HepG2 (cell line): ENCODE data around the gene TAF6. TPM values are rescaled to one million over a fixed set of nuclear protein-coding genes. Genes with fewer than 3 reads are reported as not detected.

ENCODE experiments used
- ATAC-seq: fragments of 200-7000 bp; cut with Tn5 transposase; 3 replicates; pipeline ENCODE4 v1.9.1; 2020; ENCODE audit warnings: mild to moderate bottlenecking, moderate library complexity
- BruUV-seq: library from RNA; stranded (reverse); fragments of 400-500 nt; replicated peaks from 2 replicates; lab custom pipeline; 2021; lab: Mats Ljungman, UMichigan
- CTCF ChIA-PET: fragments of 300-600 bp; formaldehyde crosslinking; extraction: SDS; loops from one replicate; lab custom pipeline; 2021; ENCODE audit warnings: low total read pairs, inconsistent platforms, low intra/inter-chr PET ratio; lab: Yijun Ruan, JAX
- POLR2A ChIA-PET: fragments of 350-600 bp; sonication (Branson Sonifier 250); formaldehyde crosslinking; loops from one replicate; lab custom pipeline; 2020; ENCODE audit warnings: antibody characterized with exemption, inconsistent platforms; lab: Yijun Ruan, JAX
- DNase-seq: peaks from one replicate; pipeline ENCODE4 v3.0.0-alpha.2; 2015; ENCODE audit warnings: low spot score
- FAIRE-seq: peaks from 3 replicates; lab custom pipeline; 2011; peaks lifted over from hg19 to GRCh38; lab: Jason Lieb, UNC
- H2AFZ ChIP-seq: one replicate; pipeline ENCODE4 v1.6.1; 2011; ENCODE audit warnings: low read length, inconsistent platforms
- H3K27ac ChIP-seq: fragments of 300-600 bp; 3 replicates; pipeline ENCODE4 v1.8.0; 2011; ENCODE audit warnings: mixed run types, mild to moderate bottlenecking, mixed read lengths, low read length, inconsistent platforms; ENCODE audit not compliant: insufficient read depth; ENCODE audit errors: extremely low read length
- H3K27me3 ChIP-seq, 2 experiments: fragments of 200-600 bp in 1 of 2; 2 replicates in 1 of 2; 3 replicates in 1 of 2; pipeline versions ENCODE4 v1.6.0 to v1.8.0; 2011; ENCODE audit warnings: low read length in 2 of 2, mild to moderate bottlenecking in 2 of 2, moderate library complexity in 2 of 2, inconsistent platforms in 1 of 2; ENCODE audit not compliant: insufficient read depth in 2 of 2, control insufficient read depth in 1 of 2
- H3K36me3 ChIP-seq, 2 experiments: fragments of 200-600 bp in 1 of 2; replicated peaks in 1 of 2; 2 replicates in 1 of 2; 3 replicates in 1 of 2; pipeline versions ENCODE4 v1.5.1 to v1.8.0; 2011; ENCODE audit warnings: low read length in 2 of 2, inconsistent platforms in 1 of 2; ENCODE audit not compliant: insufficient read depth in 2 of 2, control insufficient read depth in 1 of 2
- H3K4me1 ChIP-seq: 2 replicates; pipeline ENCODE4 v1.5.1; 2012; ENCODE audit warnings: low read length, inconsistent platforms; ENCODE audit not compliant: insufficient read depth
- H3K4me2 ChIP-seq: 2 replicates; pipeline ENCODE4 v1.6.0; 2011; ENCODE audit warnings: low read depth, low read length, inconsistent platforms
- H3K4me3 ChIP-seq, 3 experiments: fragments of 200-600 bp in 1 of 3; sonication (generic), shearing (Covaris generic) in 1 of 3; replicated peaks in 1 of 3; 2 replicates each; pipeline ENCODE4 v1.5.1; 2011 to 2016; ENCODE audit warnings: low read length in 3 of 3, inconsistent platforms in 2 of 3, low read depth in 2 of 3, mild to moderate bottlenecking in 2 of 3, control low read depth in 1 of 3, mixed read lengths in 1 of 3; ENCODE audit not compliant: insufficient read depth in 1 of 3
- H3K79me2 ChIP-seq: one replicate; pipeline ENCODE4 v1.6.1; 2011; ENCODE audit warnings: low read length, inconsistent platforms; ENCODE audit not compliant: insufficient read depth
- H3K9ac ChIP-seq: 2 replicates; pipeline ENCODE4 v1.6.0; 2011; ENCODE audit warnings: mild to moderate bottlenecking, low read depth, low read length, inconsistent platforms; ENCODE audit not compliant: insufficient read depth
- H3K9me3 ChIP-seq: 2 replicates; pipeline ENCODE4 v1.5.1; 2012; ENCODE audit warnings: mild to moderate bottlenecking, low read length
- H4K20me1 ChIP-seq: 2 replicates; pipeline ENCODE4 v1.6.0; 2011; ENCODE audit warnings: inconsistent platforms, mild to moderate bottlenecking, low read length, moderate library complexity; ENCODE audit not compliant: insufficient read depth
- ATRX ChIP-seq: sonication (generic); formaldehyde crosslinking; IDR thresholded peaks from 2 replicates; pipeline ENCODE4 v1.4.0; 2020; ENCODE audit warnings: missing genetic modification reagents, borderline replicate concordance
- KIAA2018 ChIP-seq: sonication (generic); formaldehyde crosslinking; IDR thresholded peaks from 2 replicates; pipeline ENCODE4 v1.5.0; 2020; ENCODE audit warnings: mild to moderate bottlenecking, missing genetic modification reagents, borderline replicate concordance
- KLF16 ChIP-seq, 2 experiments: sonication (generic) in 1 of 2; formaldehyde crosslinking in 1 of 2; IDR thresholded peaks; 2 replicates each; pipeline versions ENCODE4 v1.6.1 to v1.8.0; 2016 to 2023; ENCODE audit warnings: missing genetic modification reagents in 2 of 2, missing compliant biosample characterization in 1 of 2
- LRRFIP1 ChIP-seq: sonication (generic); formaldehyde crosslinking; conservative IDR thresholded peaks from 2 replicates; pipeline ENCODE4 v1.4.0; 2020; ENCODE audit warnings: missing genetic modification reagents
- MZF1 ChIP-seq: sonication (generic); formaldehyde crosslinking; IDR thresholded peaks from 2 replicates; pipeline ENCODE4 v1.8.1; 2023; ENCODE audit warnings: mild to moderate bottlenecking, missing genetic modification reagents, borderline replicate concordance
- NR3C1 ChIP-seq: sonication (generic); formaldehyde crosslinking; IDR thresholded peaks from 2 replicates; pipeline ENCODE4 v1.4.0; 2020; ENCODE audit warnings: missing genetic modification reagents
- ONECUT2 ChIP-seq: sonication (generic); formaldehyde crosslinking; IDR thresholded peaks from 2 replicates; pipeline ENCODE4 v1.4.0; 2020; ENCODE audit warnings: missing genetic modification reagents
- PTBP1 ChIP-seq: fragments of 200-400 bp; formaldehyde crosslinking; IDR thresholded peaks from 2 replicates; pipeline ENCODE4 v1.6.1; 2018; ENCODE audit warnings: low read length, low read depth; ENCODE audit not compliant: poor library complexity, severe bottlenecking
- YEATS4 ChIP-seq: sonication (generic); formaldehyde crosslinking; IDR thresholded peaks from 2 replicates; pipeline ENCODE4 v1.4.0; 2020; ENCODE audit warnings: missing genetic modification reagents, borderline replicate concordance
- ZBTB37 ChIP-seq: sonication (generic); formaldehyde crosslinking; IDR thresholded peaks from 2 replicates; pipeline ENCODE4 v1.4.0; 2020; ENCODE audit warnings: mild to moderate bottlenecking, missing genetic modification reagents
- ZNF263 ChIP-seq: sonication (generic); formaldehyde crosslinking; IDR thresholded peaks from 2 replicates; pipeline ENCODE4 v1.4.0; 2020; ENCODE audit warnings: missing genetic modification reagents
- WGBS: methylation state at CpG from one replicate; pipeline ENCODE4 v1.1.6; 2017; ENCODE audit warnings: low lambda C conversion rate; 5-methylcytosine and 5-hydroxymethylcytosine counted together
- in situ Hi-C: cut with HindIII; loops from 2 replicates; pipeline ENCODE4 v1.10.0; 2017; ENCODE audit warnings: low pct_unique_long_range_greater_than_20kb; ENCODE audit not compliant: extremely low pct_ligation_motif_present
- intact Hi-C: fragments of 100-400 bp; cut with micrococcal nuclease; formaldehyde crosslinking; loops from one replicate; pipeline ENCODE4 v1.10.0; 2022; ENCODE audit not compliant: unreplicated experiment
- polyA plus RNA-seq, 8 experiments: library from polyadenylated mRNA; depleted of rRNA in 3 of 8; stranded (reverse) in 7 of 8; unstranded in 1 of 8; fragments of >200 nt; fragmentation: Illumina TruSeq in 4 of 8; extraction: Trizol in 4 of 8; gene quantifications; 2 replicates each; pipeline versions ENCODE4 v1.2.1 to v1.2.3, GENCODE V29; 2011 to 2016; ENCODE audit warnings: low read depth in 4 of 8, missing spikeins in 1 of 8, mixed read lengths in 1 of 8; ENCODE audit not compliant: insufficient read depth in 1 of 8
- total RNA-seq, 5 experiments: library from RNA; depleted of rRNA; stranded (reverse); fragments of >200 nt; fragmentation: Illumina TruSeq; extraction: Trizol; gene quantifications; 2 replicates each; pipeline ENCODE4 v1.2.3, GENCODE V29; 2016; ENCODE audit warnings: low read depth in 1 of 5

Gene TAF6
- total and polyA plus RNA-seq, 2 of the 13 experiments (the other 11 are each of a cell fraction or from before 2014, with no cell fraction given): 12.9 to 18.8 TPM

- POLR2A ChIA-PET: interaction anchor here (1.8 kb wide), 1 partner anchor 11 kb away, joined by 6 read pairs; the partner anchor contains the start of gene LAMTOR4
- ATAC-seq: no peak
- no peak for DNase-seq
- TF ChIP-seq KLF16 (CRISPR knock-in tag; IDR thresholded peaks at IDR 0.05) (no peak), ATRX (CRISPR knock-in tag) (no peak), ONECUT2 (no peak), ZNF263 (CRISPR knock-in tag) (no peak), MZF1 (no peak), LRRFIP1 (CRISPR knock-in tag) (no peak), PTBP1 (no peak), YEATS4 (CRISPR knock-in tag) (no peak), KIAA2018 (no peak), NR3C1 (CRISPR knock-in tag) (no peak), ZBTB37 (CRISPR knock-in tag) (no peak)
Observed at GRCh38 chr7:100137851-100138760, 18.9 kb upstream of the TAF6 start.

More at GRCh38 chr7:100137851-100138760, 18.9 kb upstream of the TAF6 start:
- Histone ChIP-seq H2AFZ (no peak overlapping the region), H3K4me3 (no peak overlapping the region), H3K27ac (no peak overlapping the region), H3K9me3 (no peaks in the 10 kb centered on the region), H3K27me3 (no peaks in the 10 kb centered on the region), H3K36me3 (no peaks in the 10 kb centered on the region), H3K4me2 (no peak overlapping the region), H3K4me1 (peaks cover 13% of the 10 kb centered on the region), H3K79me2 (no peaks in the 10 kb centered on the region), H4K20me1 (no peaks in the 10 kb centered on the region), H3K9ac (no peak overlapping the region)
- in situ Hi-C loops (no loop called here), intact Hi-C loops (no loop called here)
- no TSS peak for BruUV-seq
- CTCF ChIA-PET: no interaction called here
- FAIRE-seq: no peak
- WGBS: 57% methylated on average over 13 of the region's 13 CpGs
